HepG2 (cell line): ENCODE results near the gene KRT79. TPM values are rescaled to one million over a fixed set of nuclear protein-coding genes. Genes with fewer than 3 reads are reported as not detected.

ENCODE experiments used
- ATAC-seq: fragments of 200-7000 bp; cut with Tn5 transposase; 3 replicates; pipeline ENCODE4 v1.9.1; 2020; ENCODE audit warnings: mild to moderate bottlenecking, moderate library complexity
- BruUV-seq: library from RNA; stranded (reverse); fragments of 400-500 nt; replicated peaks from 2 replicates; lab custom pipeline; 2021; lab: Mats Ljungman, UMichigan
- CTCF ChIA-PET: fragments of 300-600 bp; formaldehyde crosslinking; extraction: SDS; loops from one replicate; lab custom pipeline; 2021; ENCODE audit warnings: low total read pairs, inconsistent platforms, low intra/inter-chr PET ratio; lab: Yijun Ruan, JAX
- POLR2A ChIA-PET: fragments of 350-600 bp; sonication (Branson Sonifier 250); formaldehyde crosslinking; loops from one replicate; lab custom pipeline; 2020; ENCODE audit warnings: antibody characterized with exemption, inconsistent platforms; lab: Yijun Ruan, JAX
- DNase-seq: peaks from one replicate; pipeline ENCODE4 v3.0.0-alpha.2; 2015; ENCODE audit warnings: low spot score
- FAIRE-seq: peaks from 3 replicates; lab custom pipeline; 2011; peaks lifted over from hg19 to GRCh38; lab: Jason Lieb, UNC
- H2AFZ ChIP-seq: one replicate; pipeline ENCODE4 v1.6.1; 2011; ENCODE audit warnings: low read length, inconsistent platforms
- H3K27ac ChIP-seq: fragments of 300-600 bp; 3 replicates; pipeline ENCODE4 v1.8.0; 2011; ENCODE audit warnings: mixed run types, mild to moderate bottlenecking, mixed read lengths, low read length, inconsistent platforms; ENCODE audit not compliant: insufficient read depth; ENCODE audit errors: extremely low read length
- H3K27me3 ChIP-seq, 2 experiments: fragments of 200-600 bp in 1 of 2; 2 replicates in 1 of 2; 3 replicates in 1 of 2; pipeline versions ENCODE4 v1.6.0 to v1.8.0; 2011; ENCODE audit warnings: low read length in 2 of 2, mild to moderate bottlenecking in 2 of 2, moderate library complexity in 2 of 2, inconsistent platforms in 1 of 2; ENCODE audit not compliant: insufficient read depth in 2 of 2, control insufficient read depth in 1 of 2
- H3K36me3 ChIP-seq, 2 experiments: fragments of 200-600 bp in 1 of 2; replicated peaks in 1 of 2; 2 replicates in 1 of 2; 3 replicates in 1 of 2; pipeline versions ENCODE4 v1.5.1 to v1.8.0; 2011; ENCODE audit warnings: low read length in 2 of 2, inconsistent platforms in 1 of 2; ENCODE audit not compliant: insufficient read depth in 2 of 2, control insufficient read depth in 1 of 2
- H3K4me1 ChIP-seq: 2 replicates; pipeline ENCODE4 v1.5.1; 2012; ENCODE audit warnings: low read length, inconsistent platforms; ENCODE audit not compliant: insufficient read depth
- H3K4me2 ChIP-seq: 2 replicates; pipeline ENCODE4 v1.6.0; 2011; ENCODE audit warnings: low read depth, low read length, inconsistent platforms
- H3K4me3 ChIP-seq, 3 experiments: fragments of 200-600 bp in 1 of 3; sonication (generic), shearing (Covaris generic) in 1 of 3; replicated peaks in 1 of 3; 2 replicates each; pipeline ENCODE4 v1.5.1; 2011 to 2016; ENCODE audit warnings: low read length in 3 of 3, inconsistent platforms in 2 of 3, low read depth in 2 of 3, mild to moderate bottlenecking in 2 of 3, control low read depth in 1 of 3, mixed read lengths in 1 of 3; ENCODE audit not compliant: insufficient read depth in 1 of 3
- H3K79me2 ChIP-seq: one replicate; pipeline ENCODE4 v1.6.1; 2011; ENCODE audit warnings: low read length, inconsistent platforms; ENCODE audit not compliant: insufficient read depth
- H3K9ac ChIP-seq: 2 replicates; pipeline ENCODE4 v1.6.0; 2011; ENCODE audit warnings: mild to moderate bottlenecking, low read depth, low read length, inconsistent platforms; ENCODE audit not compliant: insufficient read depth
- H3K9me3 ChIP-seq: 2 replicates; pipeline ENCODE4 v1.5.1; 2012; ENCODE audit warnings: mild to moderate bottlenecking, low read length
- H4K20me1 ChIP-seq: 2 replicates; pipeline ENCODE4 v1.6.0; 2011; ENCODE audit warnings: inconsistent platforms, mild to moderate bottlenecking, low read length, moderate library complexity; ENCODE audit not compliant: insufficient read depth
- ARID2 ChIP-seq: sonication (generic); formaldehyde crosslinking; IDR thresholded peaks from 2 replicates; pipeline ENCODE4 v1.8.1; 2022; ENCODE audit warnings: mild to moderate bottlenecking, missing genetic modification reagents, borderline replicate concordance
- HMG20A ChIP-seq: IDR thresholded peaks from 2 replicates; pipeline ENCODE4 v1.6.1; 2016; ENCODE audit warnings: borderline replicate concordance
- KDM5B ChIP-seq: sonication (generic); formaldehyde crosslinking; IDR thresholded peaks from 2 replicates; pipeline ENCODE4 v1.4.0; 2020; ENCODE audit warnings: missing genetic modification reagents, mild to moderate bottlenecking, borderline replicate concordance
- MXD3 ChIP-seq: IDR thresholded peaks from 2 replicates; pipeline ENCODE4 v1.6.1; 2016; ENCODE audit warnings: mild to moderate bottlenecking, missing biosample characterization, missing genetic modification reagents
- ONECUT2 ChIP-seq: sonication (generic); formaldehyde crosslinking; IDR thresholded peaks from 2 replicates; pipeline ENCODE4 v1.4.0; 2020; ENCODE audit warnings: missing genetic modification reagents
- POGK ChIP-seq: sonication (generic); formaldehyde crosslinking; conservative IDR thresholded peaks from 2 replicates; pipeline ENCODE4 v1.8.0; 2022; ENCODE audit warnings: mild to moderate bottlenecking, moderate library complexity, missing genetic modification reagents
- POLR2G ChIP-seq: fragments of 200-400 bp; formaldehyde crosslinking; IDR thresholded peaks from 2 replicates; pipeline ENCODE4 v1.6.1; 2018; ENCODE audit warnings: mild to moderate bottlenecking, low read depth, low read length, moderate library complexity
- STAG1 ChIP-seq: sonication (generic); formaldehyde crosslinking; IDR thresholded peaks from 2 replicates; pipeline ENCODE4 v1.4.0; 2020; ENCODE audit warnings: missing genetic modification reagents
- ZBTB46 ChIP-seq: sonication (generic); formaldehyde crosslinking; IDR thresholded peaks from 2 replicates; pipeline ENCODE4 v1.4.0; 2020; ENCODE audit warnings: mild to moderate bottlenecking, missing genetic modification reagents, borderline replicate concordance
- ZNF607 ChIP-seq: sonication (generic); formaldehyde crosslinking; IDR thresholded peaks from 2 replicates; pipeline ENCODE4 v1.5.1; 2020; ENCODE audit warnings: missing genetic modification reagents, mild to moderate bottlenecking, borderline replicate concordance
- WGBS: methylation state at CpG from one replicate; pipeline ENCODE4 v1.1.6; 2017; ENCODE audit warnings: low lambda C conversion rate; 5-methylcytosine and 5-hydroxymethylcytosine counted together
- in situ Hi-C: cut with HindIII; loops from 2 replicates; pipeline ENCODE4 v1.10.0; 2017; ENCODE audit warnings: low pct_unique_long_range_greater_than_20kb; ENCODE audit not compliant: extremely low pct_ligation_motif_present
- intact Hi-C: fragments of 100-400 bp; cut with micrococcal nuclease; formaldehyde crosslinking; loops from one replicate; pipeline ENCODE4 v1.10.0; 2022; ENCODE audit not compliant: unreplicated experiment
- polyA plus RNA-seq, 8 experiments: library from polyadenylated mRNA; depleted of rRNA in 3 of 8; stranded (reverse) in 7 of 8; unstranded in 1 of 8; fragments of >200 nt; fragmentation: Illumina TruSeq in 4 of 8; extraction: Trizol in 4 of 8; gene quantifications; 2 replicates each; pipeline versions ENCODE4 v1.2.1 to v1.2.3, GENCODE V29; 2011 to 2016; ENCODE audit warnings: low read depth in 4 of 8, missing spikeins in 1 of 8, mixed read lengths in 1 of 8; ENCODE audit not compliant: insufficient read depth in 1 of 8
- total RNA-seq, 5 experiments: library from RNA; depleted of rRNA; stranded (reverse); fragments of >200 nt; fragmentation: Illumina TruSeq; extraction: Trizol; gene quantifications; 2 replicates each; pipeline ENCODE4 v1.2.3, GENCODE V29; 2016; ENCODE audit warnings: low read depth in 1 of 5
- TF ChIP-seq, protein P1 (sequence below): IDR thresholded peaks from 2 replicates; pipeline ENCODE4 v1.6.1; 2016; ENCODE audit warnings: mild to moderate bottlenecking

KRT79 gene
- total and polyA plus RNA-seq, 2 of the 13 experiments (the other 11 are each of a cell fraction or from before 2014, with no cell fraction given), result 0.09 TPM; not detected in 1

DNA sequence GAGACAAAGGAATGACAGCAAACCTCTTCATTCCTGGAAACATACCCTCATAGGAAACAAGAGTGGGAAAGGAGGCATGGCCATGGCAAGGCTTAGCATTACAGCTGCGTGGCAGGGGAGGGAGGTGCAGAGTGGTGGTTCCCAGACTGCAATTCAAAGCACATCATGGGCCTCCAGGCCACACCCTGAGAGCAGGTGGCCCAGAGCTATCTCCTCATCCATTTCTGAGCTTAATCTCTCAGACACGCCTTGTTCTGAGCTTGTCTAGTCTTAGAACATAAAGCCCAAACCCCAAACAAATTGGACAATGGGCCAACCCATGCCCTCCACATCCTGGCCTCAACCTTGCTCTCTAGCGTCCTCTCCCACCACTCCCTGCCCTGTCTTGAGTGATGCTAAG is 32.3 kb downstream of the KRT79 start:
- TF ChIP-seq, protein P1, sequence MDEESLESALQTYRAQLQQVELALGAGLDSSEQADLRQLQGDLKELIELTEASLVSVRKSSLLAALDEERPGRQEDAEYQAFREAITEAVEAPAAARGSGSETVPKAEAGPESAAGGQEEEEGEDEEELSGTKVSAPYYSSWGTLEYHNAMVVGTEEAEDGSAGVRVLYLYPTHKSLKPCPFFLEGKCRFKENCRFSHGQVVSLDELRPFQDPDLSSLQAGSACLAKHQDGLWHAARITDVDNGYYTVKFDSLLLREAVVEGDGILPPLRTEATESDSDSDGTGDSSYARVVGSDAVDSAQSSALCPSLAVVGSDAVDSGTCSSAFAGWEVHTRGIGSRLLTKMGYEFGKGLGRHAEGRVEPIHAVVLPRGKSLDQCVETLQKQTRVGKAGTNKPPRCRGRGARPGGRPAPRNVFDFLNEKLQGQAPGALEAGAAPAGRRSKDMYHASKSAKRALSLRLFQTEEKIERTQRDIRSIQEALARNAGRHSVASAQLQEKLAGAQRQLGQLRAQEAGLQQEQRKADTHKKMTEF, result no peak
- TF ChIP-seq ZBTB46 (CRISPR knock-in tag), result no peak
- TF ChIP-seq ZNF607 (CRISPR knock-in tag), result no peak
- no peak for TF ChIP-seq ONECUT2
- no peak for TF ChIP-seq MXD3
- TF ChIP-seq HMG20A, result no peak
- no peak for TF ChIP-seq POGK (CRISPR knock-in tag)
- no peak for TF ChIP-seq ARID2
- TF ChIP-seq KDM5B (CRISPR knock-in tag), result no peak
- no peak for TF ChIP-seq STAG1 (CRISPR knock-in tag)
- no peak for TF ChIP-seq POLR2G
- no peak for FAIRE-seq
- Histone ChIP-seq H3K9ac (no peak overlapping the region), H2AFZ (no peak overlapping the region), H3K4me3 (no peak overlapping the region), H3K4me1 (no peaks in the 10 kb centered on the region), H4K20me1 (no peaks in the 10 kb centered on the region), H3K79me2 (no peaks in the 10 kb centered on the region), H3K36me3 (no peaks in the 10 kb centered on the region), H3K27ac (no peak overlapping the region), H3K27me3 (no peaks in the 10 kb centered on the region; a peak in 1 of 5 replicates), H3K9me3 (no peaks in the 10 kb centered on the region), H3K4me2 (no peak overlapping the region)
- no TSS peak for BruUV-seq
- WGBS, result 2% methylated on average over 3 of the region's 3 CpGs
- no peak for DNase-seq
- ChIA-PET POLR2A (no interaction called here), CTCF (no interaction called here)
- in situ Hi-C loops (no loop called here), intact Hi-C loops (no loop called here)
- ATAC-seq, result no peak
